ENCODE measurements around the gene CDK4. TPM values are rescaled to one million over a fixed set of nuclear protein-coding genes. Genes with fewer than 3 reads are reported as not detected.

CDK4 gene
- total RNA-seq, 4 donors from 2014 or later: 95.2 to 137 (median 113) TPM

- TF ChIP-seq POLR2A (IDR thresholded peaks at IDR 0.05): no peak
- no peak for TF ChIP-seq CTCF (IDR thresholded peaks at IDR 0.05)
- H3K27me3 ChIP-seq: peaks cover 40% of the 10 kb centered on the region
- H3K4me1 ChIP-seq: peaks cover 11 to 36% of the 10 kb centered on the region in 2 donors
- H3K4me3 ChIP-seq (replicated peaks in 1 of 3): no peak overlapping the region
- WGBS, 2 donors: 71 to 78% methylated on average over 4 of the region's 4 CpGs
- intact Hi-C loops (cut with DNase I): no loop called here
- no peaks in the 10 kb centered on the region for H3K9me3 ChIP-seq
- no peak overlapping the region for H3K27ac ChIP-seq
- no peaks in the 10 kb centered on the region for H3K36me3 ChIP-seq
- DNase-seq: no peak
Measured at GRCh38 chr12:57734591-57734990, 17.5 kb downstream of the CDK4 start.

- 70 to 80% methylated on average over 6 of the region's 6 CpGs for WGBS, 2 donors
Measured at GRCh38 chr12:57733928-57734327, 18.2 kb downstream of the CDK4 start.

GRCh38 chr12:57732726-57733593 lies 19.1 kb downstream of the CDK4 start:
- no peak for DNase-seq
- TF ChIP-seq POLR2A (IDR thresholded peaks at IDR 0.05) (no peak), CTCF (IDR thresholded peaks at IDR 0.05) (no peak)
- intact Hi-C loops (cut with DNase I): no loop called here
- H3K36me3 ChIP-seq: no peaks in the 10 kb centered on the region
- H3K27me3 ChIP-seq: peaks cover 27% of the 10 kb centered on the region
- no peak overlapping the region for H3K4me3 ChIP-seq (replicated peaks in 1 of 3)
- 75 to 81% methylated on average over 10 to 11 of the region's 11 CpGs for WGBS, 2 donors
- H3K27ac ChIP-seq: no peak overlapping the region
- H3K9me3 ChIP-seq: no peaks in the 10 kb centered on the region
- peaks cover 6 to 27% of the 10 kb centered on the region in 2 donors for H3K4me1 ChIP-seq

More at GRCh38 chr12:57733928-57734327, 18.2 kb downstream of the CDK4 start:
- no peak overlapping the region for H3K4me3 ChIP-seq (replicated peaks in 1 of 3)
- no peaks in the 10 kb centered on the region for H3K36me3 ChIP-seq
- H3K4me1 ChIP-seq: peaks cover 11 to 36% of the 10 kb centered on the region in 2 donors
- DNase-seq: no peak
- TF ChIP-seq POLR2A (IDR thresholded peaks at IDR 0.05): no peak
- no peak for TF ChIP-seq CTCF (IDR thresholded peaks at IDR 0.05)
- no peaks in the 10 kb centered on the region for H3K9me3 ChIP-seq
- no peak overlapping the region for H3K27ac ChIP-seq
- intact Hi-C loops (cut with DNase I): no loop called here
- H3K27me3 ChIP-seq: peaks cover 33% of the 10 kb centered on the region

- H3K4me1 ChIP-seq: peaks cover 4 to 27% of the 10 kb centered on the region in 2 donors
- H3K36me3 ChIP-seq: no peaks in the 10 kb centered on the region
- no peaks in the 10 kb centered on the region for H3K9me3 ChIP-seq
- peaks cover 20% of the 10 kb centered on the region for H3K27me3 ChIP-seq
- WGBS, 2 donors: 48% methylated on average over 4 of the region's 4 CpGs
- H3K27ac ChIP-seq: no peak overlapping the region
- no peak for TF ChIP-seq CTCF (IDR thresholded peaks at IDR 0.05)
- no peak for TF ChIP-seq POLR2A (IDR thresholded peaks at IDR 0.05)
- DNase-seq: no peak
- intact Hi-C loops (cut with DNase I): no loop called here
- H3K4me3 ChIP-seq (replicated peaks in 1 of 3): no peak overlapping the region
Measured at GRCh38 chr12:57732270-57732669, 19.8 kb downstream of the CDK4 start.

- Histone ChIP-seq H3K36me3 (no peaks in the 10 kb centered on the region), H3K4me3 (replicated peaks in 1 of 3) (no peak overlapping the region), H3K9me3 (no peaks in the 10 kb centered on the region), H3K4me1 (peaks cover 9 to 27% of the 10 kb centered on the region in 2 donors), H3K27ac (no peak overlapping the region), H3K27me3 (peaks cover 13% of the 10 kb centered on the region)
- TF ChIP-seq CTCF (IDR thresholded peaks at IDR 0.05): no peak
- no peak for TF ChIP-seq POLR2A (IDR thresholded peaks at IDR 0.05)
- no peak for DNase-seq
- intact Hi-C loops (cut with DNase I): no loop called here
- WGBS, 2 donors: 76 to 77% methylated on average over 19 of the region's 19 CpGs
Measured at GRCh38 chr12:57731411-57732080, 20.6 kb downstream of the CDK4 start.

Data from thyroid gland (tissue), 4 donors.